GM12864 (cell line): ENCODE results near the gene SLC22A7.

Experiments
- DNase-seq: peaks from one replicate; pipeline ENCODE4 v3.0.0-alpha.2; 2011; ENCODE audit warnings: low read depth
- H3K4me3 ChIP-seq: 2 replicates; pipeline ENCODE4 v1.5.1; 2011; ENCODE audit warnings: mild to moderate bottlenecking, low read depth, low read length, control low read depth
- TF ChIP-seq, protein P1 (sequence below): IDR thresholded peaks from 2 replicates; pipeline ENCODE4 v1.5.1; 2011; ENCODE audit warnings: low read depth, mild to moderate bottlenecking, moderate library complexity, low read length, control low read depth, inconsistent platforms; ENCODE audit errors: missing control alignments

SLC22A7 gene

DNA sequence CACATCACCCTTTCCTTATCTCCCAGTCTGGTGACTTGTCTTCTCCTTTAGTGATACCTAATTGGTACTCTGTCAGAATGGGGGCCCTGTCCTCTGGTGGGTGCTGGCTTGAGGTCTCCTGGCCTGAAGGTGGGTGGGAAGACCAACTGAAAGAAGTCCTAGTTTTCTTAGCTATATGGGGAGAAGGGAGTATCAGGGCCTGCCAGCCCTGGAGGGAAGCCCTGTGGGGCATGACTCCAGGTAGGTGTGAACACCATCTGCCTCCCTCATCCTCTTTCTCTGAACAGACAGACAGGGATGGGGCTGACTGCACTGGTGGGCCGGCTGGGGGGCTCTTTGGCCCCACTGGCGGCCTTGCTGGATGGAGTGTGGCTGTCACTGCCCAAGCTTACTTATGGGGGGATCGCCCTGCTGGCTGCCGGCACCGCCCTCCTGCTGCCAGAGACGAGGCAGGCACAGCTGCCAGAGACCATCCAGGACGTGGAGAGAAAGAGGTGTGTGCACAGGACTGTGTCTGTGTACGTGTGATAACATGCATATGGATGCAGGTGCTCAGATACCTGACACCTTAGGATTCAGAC is 5.8 kb downstream of the SLC22A7 start:
- no peak overlapping the region for H3K4me3 ChIP-seq
- TF ChIP-seq, protein P1, sequence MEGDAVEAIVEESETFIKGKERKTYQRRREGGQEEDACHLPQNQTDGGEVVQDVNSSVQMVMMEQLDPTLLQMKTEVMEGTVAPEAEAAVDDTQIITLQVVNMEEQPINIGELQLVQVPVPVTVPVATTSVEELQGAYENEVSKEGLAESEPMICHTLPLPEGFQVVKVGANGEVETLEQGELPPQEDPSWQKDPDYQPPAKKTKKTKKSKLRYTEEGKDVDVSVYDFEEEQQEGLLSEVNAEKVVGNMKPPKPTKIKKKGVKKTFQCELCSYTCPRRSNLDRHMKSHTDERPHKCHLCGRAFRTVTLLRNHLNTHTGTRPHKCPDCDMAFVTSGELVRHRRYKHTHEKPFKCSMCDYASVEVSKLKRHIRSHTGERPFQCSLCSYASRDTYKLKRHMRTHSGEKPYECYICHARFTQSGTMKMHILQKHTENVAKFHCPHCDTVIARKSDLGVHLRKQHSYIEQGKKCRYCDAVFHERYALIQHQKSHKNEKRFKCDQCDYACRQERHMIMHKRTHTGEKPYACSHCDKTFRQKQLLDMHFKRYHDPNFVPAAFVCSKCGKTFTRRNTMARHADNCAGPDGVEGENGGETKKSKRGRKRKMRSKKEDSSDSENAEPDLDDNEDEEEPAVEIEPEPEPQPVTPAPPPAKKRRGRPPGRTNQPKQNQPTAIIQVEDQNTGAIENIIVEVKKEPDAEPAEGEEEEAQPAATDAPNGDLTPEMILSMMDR: no peak
- DNase-seq: no peak

DNA sequence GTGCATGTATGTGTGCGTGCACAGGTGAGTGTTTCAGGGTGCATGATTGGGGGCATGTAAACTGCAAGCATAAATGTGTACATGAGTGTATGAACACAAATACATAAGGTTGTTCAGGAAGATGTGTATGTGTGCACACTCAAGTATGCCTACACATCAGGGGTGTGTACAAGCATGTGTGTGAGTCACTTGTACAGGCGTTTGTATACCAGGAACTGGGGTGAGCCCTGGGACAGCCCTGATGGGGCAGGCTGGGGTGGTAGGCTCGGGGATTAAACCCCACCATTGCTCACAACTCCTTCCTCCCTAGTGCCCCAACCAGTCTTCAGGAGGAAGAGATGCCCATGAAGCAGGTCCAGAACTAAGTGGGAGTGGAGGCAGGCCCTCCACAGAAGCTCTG is 6.3 kb downstream of the SLC22A7 start:
- H3K4me3 ChIP-seq: no peak overlapping the region
- no peak for DNase-seq
- TF ChIP-seq, protein P1: no peak

DNA sequence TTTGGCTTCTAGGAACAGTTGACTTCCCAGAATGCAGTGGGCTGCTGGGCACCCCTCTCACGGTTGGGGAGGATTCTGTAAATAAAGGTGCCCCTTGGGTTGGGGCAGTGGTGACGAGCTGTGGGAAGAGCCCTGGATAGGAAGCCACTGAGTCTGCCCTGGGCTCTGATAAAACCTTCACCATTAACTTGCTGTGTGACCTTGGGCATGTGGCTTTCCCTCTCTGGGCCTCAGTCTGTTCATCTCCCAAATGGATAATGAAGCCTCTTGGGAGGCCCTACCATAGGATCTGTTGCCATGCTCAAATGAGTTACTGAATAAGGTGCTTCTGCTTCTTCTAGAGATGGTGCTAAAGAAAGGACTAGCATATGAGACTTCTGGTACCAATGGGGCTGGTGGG is 6.8 kb downstream of the SLC22A7 start:
- TF ChIP-seq, protein P1: no peak
- H3K4me3 ChIP-seq: no peak overlapping the region
- DNase-seq: no peak

DNA sequence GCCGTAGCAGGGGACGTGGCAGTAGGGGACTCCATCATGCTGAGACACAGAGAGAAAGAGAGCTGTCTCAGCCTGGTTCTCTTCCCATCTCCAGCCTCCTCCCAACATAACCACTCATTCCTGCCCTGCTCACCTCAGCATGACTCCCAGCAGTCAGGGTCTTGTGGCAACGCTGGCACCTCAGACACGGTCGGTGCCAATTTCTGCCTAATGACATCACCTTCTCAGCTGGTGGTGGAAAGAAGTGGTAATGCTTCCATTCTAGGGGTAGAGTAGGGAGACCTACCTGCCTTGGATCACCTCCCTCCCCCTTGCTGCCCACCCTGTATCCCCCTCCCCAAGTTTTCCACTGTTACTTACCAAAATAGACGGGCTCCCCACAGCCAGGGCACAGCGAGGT is 8.0 kb downstream of the SLC22A7 start:
- no peak for DNase-seq

DNA sequence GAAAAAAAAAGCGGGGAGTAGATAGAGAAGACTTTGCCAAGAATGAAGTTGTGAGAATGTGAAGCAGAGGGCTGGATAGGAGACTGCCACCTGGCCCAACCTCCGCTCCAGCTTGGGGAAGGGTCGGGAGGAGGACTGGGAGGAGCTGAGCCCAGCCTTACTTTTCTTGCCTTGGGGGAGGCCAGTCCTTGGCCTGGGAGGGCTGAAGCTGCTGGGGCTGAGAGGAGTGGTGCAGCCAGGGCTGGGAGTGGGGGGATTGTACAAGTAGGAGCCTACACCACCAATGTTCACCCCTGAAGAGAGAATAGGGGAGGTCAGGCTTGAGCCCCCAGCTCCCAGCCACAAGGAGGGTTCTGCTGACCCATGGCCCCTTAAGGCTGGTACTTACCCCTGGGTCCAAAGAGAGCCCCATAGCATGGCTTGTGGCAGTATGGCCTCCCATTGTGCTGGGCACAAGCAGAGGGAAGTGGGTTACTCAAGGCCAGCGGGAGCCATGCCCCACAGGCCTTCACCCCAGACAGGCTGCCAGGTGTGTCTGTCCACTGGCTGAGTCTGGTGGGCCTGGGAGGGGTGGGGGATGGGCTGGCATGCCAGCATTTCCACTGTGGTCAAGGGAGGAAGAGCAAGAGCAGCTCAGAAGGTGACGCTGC is 9.5 kb downstream of the SLC22A7 start:
- TF ChIP-seq, protein P1: no peak
- DNase-seq: no peak
- no peak overlapping the region for H3K4me3 ChIP-seq

More for the DNA sequence above, 8.0 kb downstream of the SLC22A7 start:
- no peak overlapping the region for H3K4me3 ChIP-seq
- TF ChIP-seq, protein P1: no peak

DNA sequence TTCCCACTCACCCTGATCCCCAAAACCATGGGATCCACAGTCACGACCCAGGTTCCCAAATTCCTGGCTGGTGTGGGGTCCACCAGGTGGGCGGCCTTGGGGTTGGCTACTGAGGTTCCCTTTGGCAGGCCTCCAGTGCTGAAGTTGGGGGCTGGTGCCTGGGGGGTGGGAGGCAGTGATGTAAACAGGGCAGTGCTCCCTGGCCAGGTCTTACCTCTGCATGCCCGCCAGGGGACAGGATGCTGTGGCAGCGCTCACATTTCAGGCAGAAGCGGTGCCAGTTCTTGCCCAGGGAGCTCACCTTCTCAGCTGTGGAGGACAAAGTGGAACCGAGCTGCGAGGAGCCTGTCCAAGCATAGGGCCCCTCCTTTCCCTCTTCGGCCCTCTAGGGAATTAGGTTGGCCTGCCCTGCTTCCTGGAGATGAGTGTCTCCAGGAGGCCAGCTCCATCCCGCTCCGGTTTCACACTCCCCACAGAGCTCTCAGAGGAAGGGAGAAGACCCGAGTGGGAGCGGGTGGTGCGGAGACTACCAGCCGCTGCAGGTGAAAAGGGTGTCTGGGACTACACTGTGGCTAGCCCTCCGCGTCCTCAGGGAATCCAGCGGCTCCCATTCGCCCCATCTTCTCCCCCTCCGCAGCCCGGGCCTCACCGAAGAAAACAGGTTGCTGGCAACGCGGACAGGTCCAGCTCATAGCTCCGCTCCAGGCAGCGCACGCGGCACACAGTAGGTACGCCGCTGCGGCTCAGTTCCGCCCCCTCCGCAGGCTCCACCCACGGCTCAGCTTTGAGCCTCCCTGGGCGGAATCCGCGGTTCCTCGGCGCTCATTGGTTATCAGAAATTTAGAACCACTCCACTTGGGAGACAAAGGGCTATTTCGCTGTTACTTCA is 10.3 kb downstream of the SLC22A7 start, which contains the start of gene CRIP3:
TSS of gene CRIP3 (minus strand) at position 726 of the 889 bp plus-strand sequence. CDS start at position 692, 34 bp downstream.
- peak within 1 kb of the TSS; percentile 43 for H3K4me3 ChIP-seq
- DNase-seq: no peak
- TF ChIP-seq, protein P1: peak; percentile 73
